ENCODE results near the gene NF1. TPM values are rescaled to one million over a fixed set of nuclear protein-coding genes. Genes with fewer than 3 reads are reported as not detected.
A peak's percentile ranks its signal among the peaks of the same experiment; 100 is the strongest.
"Not testable (repeated sequence)": the region's sequence is repeated elsewhere in the genome, so short reads cannot be mapped to it uniquely, and the experiment has no call there.

The NF1 gene
- total RNA-seq, 1 donor from 2014 or later: 24.0 TPM

DNA sequence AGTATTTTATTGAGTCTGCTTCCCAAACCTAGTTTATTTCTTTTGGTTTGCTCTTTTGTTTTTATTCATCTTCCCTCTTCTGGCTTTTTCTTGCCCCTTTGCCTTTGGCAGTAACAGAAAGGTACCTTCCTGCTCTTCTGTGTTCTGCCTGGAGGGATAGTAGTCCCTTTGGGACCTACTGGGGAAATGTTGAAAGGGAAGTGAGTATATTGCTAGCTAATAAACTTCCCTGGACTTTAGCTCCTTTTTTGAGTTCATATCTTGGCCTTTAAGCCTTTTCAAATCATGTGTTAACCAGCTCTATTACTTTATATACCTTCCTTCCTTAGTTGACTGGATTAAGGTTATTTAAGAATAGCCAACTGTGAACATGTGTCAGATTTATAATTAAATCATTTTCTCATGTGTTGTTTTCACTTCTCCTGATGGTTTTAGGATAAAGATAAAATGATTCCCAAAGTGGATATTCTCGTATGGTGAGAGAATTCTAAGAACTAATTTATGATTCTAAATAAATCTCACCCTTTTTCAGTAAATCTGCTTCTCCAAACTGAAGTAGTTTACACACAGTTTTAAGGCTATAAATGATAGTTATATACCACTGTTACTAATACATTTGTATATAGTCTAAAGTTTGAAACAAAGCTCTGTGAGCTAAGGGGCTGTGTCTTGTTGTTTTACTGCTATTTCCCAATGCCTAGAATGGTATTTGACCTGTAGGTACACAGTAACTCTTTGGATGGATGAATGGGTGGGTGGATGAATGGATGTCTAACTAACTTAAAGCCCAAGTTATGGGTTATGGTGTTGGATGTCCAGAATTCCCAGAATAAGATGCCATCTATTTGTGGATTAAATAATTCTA is 156.6 kb downstream of the NF1 start:
- DNase-seq (ENCODE audit: low read depth, low spot score): no peak

DNA sequence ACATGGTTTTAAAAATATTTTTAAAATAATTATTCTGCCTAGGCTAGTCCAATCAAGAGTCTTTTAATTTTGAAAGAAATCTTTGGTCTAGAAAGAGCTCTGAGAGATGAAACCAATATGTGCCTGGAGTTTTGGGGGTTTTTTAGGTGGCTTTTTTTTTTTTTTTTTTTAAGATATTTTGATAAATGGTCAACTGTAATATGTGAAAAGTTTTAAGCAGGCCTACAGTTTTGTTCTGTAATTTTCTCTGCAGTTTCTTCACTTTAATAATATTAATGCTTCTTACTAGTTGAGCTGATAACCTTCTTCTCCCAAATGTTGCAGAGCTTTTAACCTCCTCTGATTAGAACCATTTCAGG is 157.2 kb downstream of the NF1 start:
- no peak for DNase-seq (ENCODE audit: low read depth, low spot score)

DNA sequence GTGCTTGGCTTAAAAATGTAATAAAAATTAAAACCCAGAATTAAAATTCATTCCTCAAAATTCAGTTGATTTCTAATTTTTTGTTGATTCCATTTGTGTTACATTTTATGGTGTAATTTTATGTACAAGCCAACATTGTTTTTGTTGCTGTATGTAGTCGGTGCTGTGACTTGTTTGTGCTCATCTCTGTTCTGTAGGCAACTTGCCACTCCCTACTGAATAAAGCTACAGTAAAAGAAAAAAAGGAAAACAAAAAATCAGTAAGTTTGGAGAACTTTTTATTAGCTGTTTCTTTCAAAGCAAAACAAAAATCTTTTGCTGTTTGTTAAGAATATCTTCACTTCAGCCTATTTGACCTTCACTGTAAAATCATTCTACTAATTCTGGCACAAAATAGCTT is 158.0 kb downstream of the NF1 start:
- no peak for DNase-seq (ENCODE audit: low read depth, low spot score)

DNA sequence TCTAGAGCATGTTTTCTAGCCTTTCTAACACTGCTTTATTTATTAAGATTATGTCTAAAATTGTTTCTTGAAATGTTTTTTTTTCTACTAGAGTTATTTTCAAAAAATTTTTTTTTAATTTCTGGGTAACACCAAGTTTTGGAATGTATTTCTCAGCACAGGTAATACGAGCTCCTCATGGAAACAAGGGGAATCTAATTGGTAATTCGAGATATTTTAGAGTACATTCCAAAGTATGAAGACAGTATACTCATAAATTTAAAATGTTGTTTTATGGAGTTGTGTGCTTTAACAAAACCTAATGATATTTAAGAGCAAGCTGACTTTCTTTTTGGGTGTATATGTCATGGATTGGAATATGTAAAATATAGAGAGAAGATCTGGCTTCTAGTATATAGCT is 159.9 kb downstream of the NF1 start:
- DNase-seq (ENCODE audit: low read depth, low spot score): no peak

DNA sequence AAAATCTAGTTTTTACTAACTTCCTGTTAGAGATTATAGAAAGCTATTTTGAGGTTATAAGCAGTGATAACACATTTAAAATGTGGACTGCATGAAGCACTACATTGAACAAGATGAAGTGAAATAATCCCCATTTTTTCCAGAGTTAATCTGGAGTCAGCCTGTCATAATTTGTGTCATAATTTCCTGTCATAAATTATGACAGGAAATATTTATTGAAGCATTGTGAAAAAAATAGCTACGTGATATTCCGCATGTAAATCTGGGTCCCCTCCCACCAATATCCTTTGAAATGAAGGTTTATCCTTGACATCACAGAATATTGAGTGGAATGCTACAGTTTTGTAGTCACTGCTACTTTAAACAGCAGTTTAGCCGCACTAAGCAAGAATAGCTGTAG is 162.2 kb downstream of the NF1 start:
- no peak for DNase-seq (ENCODE audit: low read depth, low spot score)

DNA sequence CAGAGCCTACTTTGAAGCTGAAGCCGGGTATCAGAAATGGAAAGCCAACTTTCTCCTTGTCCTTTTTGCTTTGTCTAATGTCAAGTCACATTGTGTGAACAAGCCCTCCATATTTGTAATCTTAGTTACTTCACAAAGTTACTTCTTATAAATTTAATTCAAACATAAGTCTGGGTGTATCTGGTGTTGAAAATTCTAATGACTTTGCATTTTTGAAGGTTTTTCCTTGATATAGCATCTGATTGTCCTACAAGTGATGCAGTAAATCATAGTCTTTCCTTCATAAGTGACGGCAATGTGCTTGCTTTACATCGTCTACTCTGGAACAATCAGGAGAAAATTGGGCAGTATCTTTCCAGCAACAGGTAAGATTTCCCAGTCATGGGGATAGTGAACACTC is 165.4 kb downstream of the NF1 start:
- DNase-seq (ENCODE audit: low read depth, low spot score): no peak

DNA sequence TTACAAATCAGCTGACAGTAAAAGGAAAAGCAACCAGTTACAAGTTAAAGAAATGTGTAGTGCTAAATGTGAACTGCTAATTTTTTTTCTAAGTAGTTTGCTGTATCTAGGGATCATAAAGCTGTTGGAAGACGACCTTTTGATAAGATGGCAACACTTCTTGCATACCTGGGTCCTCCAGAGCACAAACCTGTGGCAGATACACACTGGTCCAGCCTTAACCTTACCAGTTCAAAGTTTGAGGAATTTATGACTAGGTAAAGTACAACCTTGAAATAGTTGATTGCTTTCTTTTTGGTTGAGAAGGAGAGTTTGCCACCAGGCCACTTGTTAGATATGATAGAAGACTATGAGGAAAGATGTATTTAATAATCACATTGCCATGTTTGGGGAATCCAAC is 166.8 kb downstream of the NF1 start:
- no peak for DNase-seq (ENCODE audit: low read depth, low spot score)

DNA sequence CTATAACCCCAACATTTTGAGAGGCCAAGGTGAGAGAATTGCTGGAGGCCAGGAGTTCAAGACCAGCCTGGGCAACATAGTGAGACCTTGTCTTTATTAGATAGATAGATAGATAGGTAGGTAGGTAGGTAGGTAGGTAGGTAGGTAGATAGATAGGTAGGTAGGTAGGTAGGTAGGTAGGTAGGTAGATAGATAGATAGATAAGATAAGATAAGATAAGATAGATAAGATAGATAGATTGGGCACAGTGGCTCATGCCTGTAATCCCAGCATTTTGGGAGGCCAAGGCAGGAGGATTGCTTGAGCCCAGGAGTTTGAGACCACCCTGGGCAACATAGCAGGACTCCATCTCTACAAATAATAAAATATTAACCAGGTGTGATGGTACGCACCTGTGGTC is 168.1 kb downstream of the NF1 start:
- not testable (repeated sequence) for DNase-seq (ENCODE audit: low read depth, low spot score)

DNA sequence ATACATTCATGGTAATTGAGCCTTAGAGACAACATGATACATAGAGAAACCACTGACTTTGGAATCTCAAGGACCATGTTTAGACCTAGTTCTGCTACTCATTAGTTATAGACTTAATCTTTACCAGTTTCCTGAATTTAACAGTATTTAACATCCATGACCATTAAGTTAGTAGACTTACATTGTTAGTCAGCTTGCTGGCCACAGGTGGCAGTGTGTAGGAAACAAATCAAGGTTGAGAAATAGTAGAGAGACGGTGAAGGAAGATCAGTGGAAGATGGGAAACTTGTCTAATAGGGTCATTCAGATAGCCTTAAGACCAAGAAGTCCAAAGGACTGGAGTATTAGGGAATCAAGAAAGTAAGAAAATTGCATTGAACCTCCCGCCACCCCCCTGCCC is 171.3 kb downstream of the NF1 start:
- DNase-seq (ENCODE audit: low read depth, low spot score): no peak

DNA sequence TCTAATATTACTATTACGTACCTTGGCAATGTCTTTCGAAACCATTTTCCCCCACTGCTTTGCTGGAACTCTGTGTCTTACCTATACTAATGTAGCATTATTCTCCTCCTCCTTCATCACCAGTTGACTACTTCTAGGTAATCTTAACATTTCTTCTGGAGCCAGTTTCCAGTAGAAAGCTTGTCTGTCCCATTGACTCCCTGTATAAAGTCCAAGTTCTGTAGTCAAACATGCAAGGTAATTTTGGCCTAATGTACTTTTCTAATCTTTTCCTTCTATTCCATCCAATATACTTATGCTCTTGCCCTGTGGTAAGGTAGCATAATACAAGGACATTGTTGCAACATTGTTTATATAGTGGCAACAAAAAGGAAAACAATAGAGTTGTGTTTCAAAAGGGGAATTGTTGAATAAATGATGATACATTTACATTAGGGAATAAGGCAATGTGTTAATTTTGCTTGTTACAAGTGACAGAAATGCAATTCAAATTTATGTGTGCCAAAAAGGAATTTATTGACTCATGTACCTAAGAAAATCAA is 174.3 kb downstream of the NF1 start:
- DNase-seq (ENCODE audit: low read depth, low spot score): no peak

DNA sequence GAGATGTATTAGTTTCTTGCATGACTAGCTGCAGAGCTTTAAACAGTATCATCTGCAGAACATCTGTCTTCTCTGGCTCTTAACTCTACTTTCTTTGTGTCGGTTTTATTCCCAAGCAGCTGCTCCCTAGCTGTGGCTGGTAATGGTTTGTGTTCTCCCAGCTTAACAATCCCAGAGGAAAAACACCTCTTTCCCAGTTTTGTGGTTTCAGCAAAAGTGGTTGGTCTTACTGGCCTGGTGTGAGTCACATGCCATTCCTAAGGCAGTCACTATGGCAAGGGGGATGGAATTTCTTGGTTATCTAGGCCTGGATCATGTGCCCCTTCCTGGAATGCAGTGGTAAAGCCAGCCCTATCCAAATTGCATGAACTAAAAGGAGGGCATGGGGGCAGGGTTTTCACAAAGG is 174.8 kb downstream of the NF1 start:
- peak; percentile 73 for DNase-seq (ENCODE audit: low read depth, low spot score)

DNA sequence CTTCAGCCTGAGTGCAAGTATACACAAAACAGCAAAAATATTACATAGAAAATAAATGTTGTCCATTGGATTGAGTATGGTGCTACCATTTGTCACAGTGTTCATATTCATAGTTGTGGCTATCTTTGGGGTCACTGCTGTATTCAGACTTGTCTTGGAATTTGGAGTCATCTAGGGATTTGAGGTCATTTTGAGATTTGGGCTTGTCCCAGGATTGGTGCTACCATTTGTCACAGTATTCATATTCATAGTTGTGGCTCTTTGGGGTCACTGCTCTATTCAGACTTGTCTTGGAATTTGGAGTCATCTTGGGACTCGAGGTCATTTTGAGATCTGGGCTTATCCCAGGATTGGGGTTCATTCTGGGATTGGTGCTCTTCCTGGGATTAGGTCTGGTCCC is 177.5 kb downstream of the NF1 start:
- DNase-seq (ENCODE audit: low read depth, low spot score): no peak

DNA sequence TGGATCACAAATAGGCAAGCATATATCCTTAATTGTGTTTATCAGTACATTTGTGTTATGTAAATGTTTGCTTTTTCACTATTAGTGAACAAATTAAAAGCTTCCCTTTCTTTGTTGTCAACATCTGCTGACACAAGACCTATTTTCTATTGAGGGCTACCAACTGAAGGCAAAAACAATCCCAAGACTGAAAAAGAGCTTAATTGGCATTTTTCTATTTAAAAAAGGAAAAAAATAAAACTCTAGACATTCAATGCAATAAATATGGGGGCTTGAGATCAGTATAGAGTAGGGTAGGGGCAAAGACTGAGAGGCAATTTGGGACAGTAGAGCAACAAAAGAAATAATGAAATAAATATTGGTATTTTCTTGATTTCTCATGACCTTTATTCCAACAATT is 178.0 kb downstream of the NF1 start:
- DNase-seq (ENCODE audit: low read depth, low spot score): no peak

DNA sequence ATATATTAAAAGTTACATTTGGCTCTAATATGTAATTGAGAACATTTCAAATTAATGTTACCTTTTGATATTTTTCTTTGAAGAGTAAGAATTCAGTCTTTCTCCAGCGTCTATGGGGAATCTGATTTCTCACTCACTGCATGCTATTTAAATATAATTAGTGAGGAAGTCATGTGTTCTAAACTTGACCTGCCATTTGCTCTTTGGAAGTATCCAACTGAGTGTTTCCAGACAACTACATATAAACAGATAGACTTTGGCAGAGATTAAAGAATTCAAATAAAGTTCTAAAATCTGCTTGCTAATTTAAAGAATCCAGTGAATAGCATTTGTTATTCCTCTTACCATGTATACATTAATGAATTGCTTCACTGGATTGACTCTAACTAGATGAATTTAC is 178.7 kb downstream of the NF1 start:
- no peak for DNase-seq (ENCODE audit: low read depth, low spot score)

DNA sequence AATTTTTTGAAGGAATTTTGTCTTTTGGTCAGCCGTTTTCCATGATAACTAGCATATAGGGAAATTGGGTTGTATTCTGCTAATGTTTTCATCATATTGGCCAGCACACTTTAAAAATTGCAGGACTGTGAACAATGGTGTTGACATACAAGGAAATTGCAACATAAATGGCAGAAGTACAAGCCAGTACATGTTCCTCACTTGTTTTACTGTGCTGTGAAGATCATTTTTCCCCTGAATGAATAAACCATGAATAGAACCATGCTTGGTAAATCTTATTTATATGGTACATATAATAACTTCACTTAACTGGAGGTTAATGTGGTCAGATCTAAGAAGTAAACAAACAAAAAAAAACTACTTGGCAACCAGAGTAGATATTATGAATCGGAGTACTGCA is 179.5 kb downstream of the NF1 start:
- DNase-seq (ENCODE audit: low read depth, low spot score): peak; percentile 45

DNA sequence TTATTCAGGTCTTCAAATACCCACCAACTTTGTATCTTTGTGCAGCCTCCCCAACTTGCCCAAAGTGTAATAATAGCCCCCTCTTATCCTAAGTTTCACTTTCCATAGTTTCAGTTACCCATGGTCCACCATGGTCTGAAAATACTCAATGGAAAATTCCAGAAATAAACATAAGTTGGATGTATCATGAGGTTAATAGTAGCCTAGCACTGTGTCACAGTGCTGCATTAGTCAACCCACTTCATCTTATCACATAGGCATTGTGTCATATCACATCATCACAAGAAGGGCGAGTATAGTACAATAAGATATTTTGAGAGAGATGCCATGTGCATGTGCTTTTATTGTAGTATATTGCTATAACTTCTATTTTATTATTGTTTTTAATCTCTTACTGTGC is 180.3 kb downstream of the NF1 start:
- no peak for DNase-seq (ENCODE audit: low read depth, low spot score)

DNA sequence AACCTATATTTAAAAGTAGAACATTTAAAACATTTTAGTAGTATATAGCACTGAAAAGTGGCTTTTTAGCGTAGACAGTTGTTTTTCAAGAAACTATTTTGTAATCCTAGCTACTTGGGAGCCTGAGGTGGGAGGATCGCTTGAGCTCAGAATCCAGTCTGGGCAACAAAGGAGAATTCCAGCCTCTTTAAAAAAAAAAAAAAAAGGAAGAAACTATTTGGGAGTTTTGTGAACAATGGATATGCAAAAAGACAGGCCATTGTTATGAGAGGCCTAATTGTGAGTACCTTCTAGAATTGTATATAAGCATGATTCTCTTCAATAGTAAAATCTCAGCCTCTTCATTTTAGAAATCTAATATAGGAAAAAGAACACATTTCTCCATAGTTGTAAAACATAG is 184.6 kb downstream of the NF1 start:
- DNase-seq (ENCODE audit: low read depth, low spot score): no peak

DNA sequence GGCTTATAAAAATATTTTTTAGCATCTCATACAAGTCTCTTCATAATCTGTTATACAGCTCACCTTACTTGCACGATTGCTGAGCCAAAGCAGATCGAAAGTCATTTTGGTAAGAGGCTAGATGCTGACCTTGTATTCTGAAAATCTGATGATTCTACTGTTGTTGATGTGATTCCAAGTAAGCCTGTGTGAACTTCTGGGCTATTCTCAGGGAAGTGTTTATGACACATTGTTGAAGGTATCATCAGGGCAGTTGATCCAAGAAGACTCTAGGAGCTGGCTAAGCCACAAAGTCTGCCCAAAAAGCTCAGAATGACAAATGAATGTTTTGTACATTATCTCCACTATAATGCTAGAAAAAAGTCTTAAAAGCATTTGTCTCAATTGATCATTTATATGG is 186.3 kb downstream of the NF1 start:
- DNase-seq (ENCODE audit: low read depth, low spot score): no peak

DNA sequence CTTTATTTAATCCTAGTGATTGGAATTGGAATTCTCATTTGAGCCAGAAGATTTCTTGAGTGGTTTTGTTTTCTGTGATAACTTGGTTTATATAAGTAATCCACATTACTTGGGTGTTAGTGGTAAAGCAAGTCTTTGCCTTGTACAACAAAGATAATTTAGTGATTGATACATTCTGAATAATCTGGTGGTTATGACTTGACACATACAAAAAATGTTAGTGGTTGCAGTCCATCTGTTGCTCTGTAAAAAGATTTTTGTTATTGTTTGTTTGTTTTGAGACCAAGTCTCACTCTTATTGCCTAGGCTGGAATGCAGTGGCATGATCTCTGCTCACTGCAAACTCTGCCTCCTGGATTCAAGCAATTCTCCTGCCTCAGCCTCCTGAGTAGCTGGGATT is 189.1 kb downstream of the NF1 start:
- DNase-seq (ENCODE audit: low read depth, low spot score): no peak

DNA sequence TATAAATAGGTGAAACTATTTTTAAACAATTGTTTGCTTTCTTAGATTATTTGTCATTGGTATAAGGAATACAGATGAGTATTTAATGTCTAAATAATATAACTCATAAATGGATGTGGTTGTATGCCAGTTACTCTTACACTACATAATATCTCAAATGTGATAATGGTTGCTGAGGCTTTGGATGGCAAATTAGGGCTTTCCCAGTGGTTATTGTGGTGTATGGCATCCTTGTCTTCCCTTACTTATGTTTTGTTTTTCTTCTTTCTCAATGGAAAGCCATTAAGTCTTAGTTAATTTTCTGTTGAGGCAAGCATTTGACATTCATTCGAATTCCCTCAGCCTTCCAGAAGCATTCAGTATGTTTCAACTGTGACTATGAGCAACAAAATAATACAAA is 191.8 kb downstream of the NF1 start:
- DNase-seq (ENCODE audit: low read depth, low spot score): no peak

DNA sequence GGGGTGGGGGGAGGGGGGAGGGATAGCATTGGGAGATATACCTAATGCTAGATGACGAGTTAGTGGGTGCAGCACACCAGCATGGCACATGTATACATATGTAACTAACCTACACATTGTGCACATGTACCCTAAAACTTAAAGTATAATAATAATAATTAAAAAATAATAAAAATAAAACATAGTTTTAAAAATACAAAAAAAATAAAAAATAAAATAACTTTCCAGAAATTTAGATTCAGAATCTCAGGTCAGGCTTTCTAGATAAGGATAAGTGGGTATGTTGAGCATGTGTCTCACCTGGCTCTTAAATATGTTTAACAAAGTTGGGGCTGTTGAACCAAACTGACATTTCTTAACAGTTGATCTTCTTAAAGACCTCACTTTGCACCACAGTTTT is 193.2 kb downstream of the NF1 start:
- DNase-seq (ENCODE audit: low read depth, low spot score): not testable (repeated sequence)

DNA sequence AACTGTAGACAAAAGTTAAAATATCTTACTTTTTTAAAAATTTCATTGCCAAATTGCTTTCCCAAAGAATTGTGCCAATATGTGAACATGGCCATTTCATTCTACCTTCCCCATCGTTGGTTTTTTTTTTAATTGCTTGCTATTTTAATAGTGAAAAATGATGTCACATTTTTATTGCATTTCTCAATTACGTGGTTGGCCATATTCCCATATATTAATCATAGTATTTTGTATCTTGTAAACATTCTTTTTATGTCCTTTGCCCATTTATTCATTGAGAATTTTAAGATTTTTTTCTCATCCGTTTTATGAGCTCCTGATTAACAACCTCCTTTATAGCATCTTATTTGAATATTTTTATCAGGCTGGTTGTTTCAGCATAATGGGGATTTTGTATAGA is 195.0 kb downstream of the NF1 start:
- no peak for DNase-seq (ENCODE audit: low read depth, low spot score)

DNA sequence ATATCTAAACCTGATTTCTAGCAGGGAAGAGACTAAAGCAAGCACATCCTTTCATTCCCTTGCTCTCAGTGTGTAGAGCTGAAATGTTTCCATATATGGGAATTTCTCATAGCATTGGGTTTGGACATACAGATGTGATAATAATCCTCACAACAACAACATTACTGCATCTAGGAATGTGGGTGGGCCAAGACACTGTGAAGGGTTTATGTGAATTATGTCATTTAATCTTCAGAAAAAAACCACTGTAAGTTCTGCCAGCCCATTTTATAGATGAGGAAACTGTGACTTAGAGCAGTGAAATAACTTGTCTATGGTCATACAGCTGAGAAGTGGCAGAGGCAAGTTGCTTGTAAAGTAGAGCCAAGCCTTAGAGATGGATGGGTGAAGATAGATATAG is 197.0 kb downstream of the NF1 start:
- no peak for DNase-seq (ENCODE audit: low read depth, low spot score)

DNA sequence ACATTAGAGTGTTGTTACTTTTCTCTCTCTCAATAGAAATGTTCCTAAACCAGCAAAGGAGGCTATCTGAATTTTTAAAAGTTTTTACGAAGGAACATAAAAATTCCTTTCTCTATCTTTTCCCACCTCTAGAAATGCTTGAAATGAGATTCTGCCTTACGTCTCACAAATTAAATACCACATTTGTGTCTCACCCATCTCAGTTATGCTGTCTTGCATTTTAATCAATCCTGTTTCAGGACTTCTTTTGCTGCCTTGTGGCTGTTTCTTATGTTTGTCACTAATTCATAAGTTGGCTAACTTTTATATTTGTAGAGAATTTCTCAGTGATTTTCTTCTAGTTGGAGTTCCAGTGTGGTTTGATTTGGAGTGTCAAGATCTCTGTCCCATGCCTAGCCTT is 198.8 kb downstream of the NF1 start:
- no peak for DNase-seq (ENCODE audit: low read depth, low spot score)
